Hematopoietic multipotent progenitor cell treated with erythropoietin and hydrocortisone succinate and interleukin-3 and kit ligand, for 15 days (in vitro differentiated cells): ENCODE results near the gene ABHD12.
"Not testable (repeated sequence)": the region's sequence is repeated elsewhere in the genome, so short reads cannot be mapped to it uniquely, and the experiment has no call there.

Source experiments
- DNase-seq: peaks from one replicate; pipeline ENCODE4 v3.0.0-alpha.2; 2015; ENCODE audit warnings: low spot score

ABHD12 gene

GRCh38 chr20:25277051-25277801, 113.4 kb downstream of the ABHD12 start:
- DNase-seq: no peak

DNA sequence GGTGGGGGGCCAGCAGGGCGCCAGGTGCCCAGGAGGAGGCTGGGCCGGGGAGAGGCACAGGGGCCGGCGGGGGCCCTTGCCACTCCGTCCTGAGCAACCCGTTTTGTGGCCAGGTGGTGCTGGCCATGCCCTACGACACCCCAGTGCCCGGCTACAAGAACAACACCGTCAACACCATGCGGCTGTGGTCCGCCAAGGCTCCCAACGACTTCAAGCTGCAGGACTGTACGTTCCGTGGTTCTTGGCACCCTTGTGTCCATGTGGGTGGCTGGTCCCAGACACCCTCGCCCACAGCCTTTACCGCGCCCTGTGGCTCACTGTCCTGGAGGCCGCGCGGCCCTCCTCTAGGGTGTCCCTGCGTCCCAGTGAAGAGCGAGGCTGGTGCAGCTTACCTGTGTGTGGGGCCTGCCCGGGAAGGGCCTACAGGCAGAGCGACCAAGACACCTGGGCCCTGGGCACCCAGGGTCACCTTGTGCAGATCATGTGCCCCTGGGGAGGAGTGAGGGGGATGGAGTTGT, 114.0 kb downstream of the ABHD12 start:
- DNase-seq: no peak

DNA sequence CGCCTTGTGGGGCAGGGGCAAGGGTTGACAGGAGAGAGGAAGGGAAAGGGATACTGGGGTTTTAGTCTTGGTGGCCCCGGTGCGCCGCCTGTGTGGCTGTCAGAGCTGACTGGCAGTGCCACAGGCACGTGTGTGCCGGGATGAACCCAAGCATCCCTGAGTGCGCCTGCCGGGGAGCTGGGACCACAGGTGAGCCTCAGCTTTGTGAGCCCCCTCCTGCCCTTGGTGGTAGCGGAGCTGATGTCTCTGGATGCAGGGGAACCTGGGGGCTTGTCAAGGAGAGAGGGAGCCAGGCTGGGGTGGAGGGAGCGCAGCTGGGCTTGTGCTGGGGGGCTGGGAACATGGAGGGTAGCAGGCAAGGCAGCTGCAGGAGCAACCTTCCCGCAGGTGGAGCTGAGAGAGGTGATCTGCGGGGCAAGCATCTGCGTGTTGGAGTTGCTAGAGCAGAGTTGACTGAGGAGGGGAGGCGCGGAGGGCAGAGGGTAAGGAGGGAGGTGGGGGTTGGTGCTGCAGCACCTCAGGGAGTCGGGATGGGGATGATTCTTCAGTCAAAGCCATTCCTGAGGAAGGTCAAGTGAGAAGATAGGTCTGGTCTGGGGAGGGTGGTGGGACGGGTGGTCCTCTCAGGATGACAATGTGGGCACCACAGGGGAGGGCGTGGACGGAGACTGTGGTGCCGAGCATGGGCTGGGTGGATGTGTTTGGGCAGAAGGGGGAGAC, 114.7 kb downstream of the ABHD12 start:
- DNase-seq: no peak

DNA sequence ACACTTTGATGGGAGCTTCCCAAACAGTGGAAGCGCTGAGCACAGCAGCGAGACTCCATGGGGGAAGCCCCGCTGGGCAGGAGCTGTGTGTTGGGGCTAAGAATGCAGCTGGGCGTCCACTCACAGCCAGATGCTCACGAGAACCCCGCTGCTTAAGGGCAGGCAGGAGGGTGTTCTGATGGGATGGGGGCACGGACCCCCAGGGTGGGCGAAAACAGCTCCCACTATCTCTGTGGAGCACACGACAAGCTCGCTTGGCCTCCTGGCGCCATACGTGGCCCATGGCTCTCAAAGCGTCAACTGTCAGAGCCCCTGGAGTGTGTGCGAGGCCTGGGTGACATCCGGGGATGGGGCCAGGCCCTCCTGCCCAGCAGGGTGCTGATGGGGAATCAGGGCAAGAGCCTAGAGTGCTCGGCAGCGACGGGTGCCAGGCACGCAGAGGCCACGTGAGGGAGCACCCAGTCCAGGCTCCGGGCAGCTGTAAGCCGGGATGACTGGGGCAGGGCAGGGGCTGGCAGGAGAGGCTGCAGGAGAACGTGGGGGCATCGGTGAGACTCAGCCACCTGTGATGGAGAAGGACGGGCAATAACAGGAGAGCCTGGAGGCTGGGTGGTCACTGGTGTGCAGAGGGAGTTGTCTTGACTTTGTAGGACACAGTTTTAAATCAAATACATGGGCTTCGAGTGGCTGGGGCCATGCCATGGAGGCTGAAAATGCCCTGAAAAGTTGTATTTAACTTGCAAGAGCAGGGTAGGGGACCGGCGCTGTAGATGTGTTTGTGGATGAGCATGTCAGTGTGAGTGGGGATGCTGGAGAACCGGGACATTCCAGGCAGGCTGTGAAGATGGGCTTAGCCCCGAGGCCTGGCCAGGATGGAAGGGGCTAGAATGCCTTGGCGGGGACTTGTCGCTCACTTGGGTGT, 115.5 kb downstream of the ABHD12 start:
- DNase-seq: no peak

- no peak for DNase-seq
Observed at GRCh38 chr20:25274481-25274880, 116.2 kb downstream of the ABHD12 start.

DNA sequence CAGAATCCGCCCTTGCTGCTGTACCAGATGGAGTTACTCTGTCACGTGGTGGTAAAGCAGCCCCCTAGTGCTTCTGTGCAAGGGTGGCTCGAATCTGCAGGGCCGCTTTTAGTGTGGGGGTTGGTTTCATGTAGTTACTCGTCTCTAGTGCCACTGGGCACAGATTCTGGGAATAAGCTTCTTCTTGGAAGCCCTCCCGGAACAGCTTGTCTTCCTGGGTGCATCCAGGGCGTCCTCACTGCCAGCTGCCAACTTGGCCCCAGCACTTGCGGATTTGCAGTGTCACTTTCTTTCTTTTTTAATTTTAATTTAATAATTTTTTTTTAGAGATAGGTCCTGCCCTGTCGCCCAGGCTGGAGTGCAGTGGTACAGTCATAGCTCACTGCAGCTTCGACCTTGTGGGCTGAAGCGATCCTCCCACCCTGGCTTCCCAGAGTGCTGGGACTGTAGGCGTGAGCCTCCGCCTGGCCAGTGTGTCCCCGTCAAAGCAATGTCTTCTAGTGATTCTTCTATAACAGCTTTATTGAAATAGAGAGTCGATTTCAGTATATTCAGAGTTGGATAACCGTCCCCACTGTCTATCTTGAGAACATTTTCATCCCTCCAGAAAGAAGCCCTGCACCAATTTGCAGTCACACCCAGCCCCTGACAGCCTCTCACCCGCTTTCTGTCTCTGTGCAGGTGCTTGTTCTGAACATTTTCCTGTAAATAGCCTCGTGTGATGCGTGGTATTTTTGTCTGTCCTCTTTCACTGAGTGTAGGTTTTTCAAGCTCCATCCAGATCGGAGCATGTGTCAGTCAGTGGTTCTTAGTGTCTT, 116.9 kb downstream of the ABHD12 start:
- no peak for DNase-seq

DNA sequence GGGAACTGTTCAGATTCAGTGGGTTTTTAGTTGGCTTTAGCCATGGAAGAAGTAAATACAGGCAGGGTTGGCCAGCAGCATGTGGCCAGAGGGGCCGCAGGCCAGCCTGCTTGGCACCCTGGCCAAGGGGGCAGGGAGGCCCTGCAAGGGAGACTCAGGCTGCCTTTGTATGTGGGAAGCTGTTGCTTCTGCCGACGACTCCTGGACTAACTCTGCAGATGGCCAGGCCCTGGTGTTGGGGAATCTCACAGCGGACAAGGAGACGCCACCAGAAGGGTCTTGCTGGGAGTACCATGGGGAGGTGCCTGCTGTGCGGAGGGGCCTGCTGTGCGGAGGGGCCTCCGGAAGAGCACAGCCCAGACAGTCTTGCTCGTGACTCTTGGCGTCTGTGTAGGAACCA, 117.6 kb downstream of the ABHD12 start:
- no peak for DNase-seq

DNA sequence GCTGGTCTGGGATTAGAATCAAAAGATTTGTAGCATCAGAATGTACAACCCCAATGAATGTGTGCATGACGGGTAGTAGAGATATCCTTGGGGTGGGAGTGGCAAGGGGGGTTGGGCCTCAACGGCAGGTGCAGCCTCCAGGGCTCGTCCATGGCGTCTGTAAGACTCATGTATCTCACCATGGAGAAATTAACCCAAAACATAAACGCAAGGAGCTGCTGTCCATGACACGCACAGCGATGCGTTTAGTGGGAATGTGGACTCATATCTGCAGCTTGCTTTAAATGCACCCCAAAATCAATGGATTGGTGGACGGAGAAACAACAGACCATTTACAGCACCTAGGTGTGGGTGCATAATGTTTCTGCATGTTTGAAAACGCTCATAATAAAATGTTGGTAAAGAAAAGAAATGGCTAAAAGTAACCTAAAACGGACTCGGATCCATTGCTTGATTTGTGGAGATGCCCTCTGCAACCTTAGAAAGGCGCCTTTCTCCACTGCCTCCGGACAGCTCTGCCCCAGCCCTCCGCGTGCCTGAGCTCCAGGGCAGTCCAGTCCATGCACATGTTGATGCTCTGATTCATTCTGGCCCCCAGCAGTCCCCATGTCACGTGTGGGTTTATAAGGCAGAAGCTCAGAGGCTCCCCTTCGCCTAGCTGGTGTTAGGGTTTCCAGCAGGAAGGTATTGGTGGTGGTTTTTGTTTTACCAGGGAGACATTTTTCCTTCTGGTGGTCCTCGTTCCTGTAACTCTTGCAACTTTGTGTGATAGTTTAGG, 118.2 kb downstream of the ABHD12 start:
- no peak for DNase-seq

DNA sequence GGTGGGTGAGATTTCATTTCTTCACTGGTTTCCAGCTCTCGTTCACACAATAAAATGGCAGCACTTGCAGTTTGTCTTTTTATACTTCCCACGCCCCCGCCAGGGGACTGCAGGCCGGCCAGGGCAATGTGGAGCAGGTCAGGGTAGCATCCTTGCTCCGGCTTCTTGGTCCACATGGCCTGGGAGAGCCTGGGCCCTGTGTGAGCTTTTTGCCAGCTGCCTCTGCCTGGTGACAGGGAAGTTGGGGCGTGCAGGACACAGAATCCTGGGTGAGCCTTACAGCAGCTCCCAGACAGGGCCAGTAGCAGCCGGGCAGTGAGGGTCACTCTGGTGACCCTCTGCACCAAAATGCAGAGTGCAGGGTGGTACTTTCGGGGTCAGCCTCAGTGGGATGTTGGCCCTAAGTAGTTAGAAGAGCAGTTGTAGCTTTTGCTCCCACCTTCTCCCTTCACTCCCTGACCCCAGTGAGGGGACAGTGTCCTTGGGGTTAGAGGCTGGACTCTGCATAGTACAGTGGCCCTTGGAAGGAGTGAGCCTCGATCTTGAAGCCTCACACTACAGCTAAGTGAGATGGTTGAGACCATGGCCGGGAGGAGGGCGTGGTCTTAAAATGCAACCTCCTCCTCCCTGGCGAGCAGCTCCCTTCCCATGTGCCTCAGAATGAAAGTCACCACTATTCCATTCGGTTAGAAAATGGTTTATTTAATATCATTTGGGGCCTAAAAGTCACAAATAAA, 119.0 kb downstream of the ABHD12 start:
- DNase-seq: no peak

GRCh38 chr20:25270829-25271251, 119.8 kb downstream of the ABHD12 start:
- DNase-seq: no peak

- no peak for DNase-seq
Observed at GRCh38 chr20:25269833-25270170, 120.8 kb downstream of the ABHD12 start.

DNA sequence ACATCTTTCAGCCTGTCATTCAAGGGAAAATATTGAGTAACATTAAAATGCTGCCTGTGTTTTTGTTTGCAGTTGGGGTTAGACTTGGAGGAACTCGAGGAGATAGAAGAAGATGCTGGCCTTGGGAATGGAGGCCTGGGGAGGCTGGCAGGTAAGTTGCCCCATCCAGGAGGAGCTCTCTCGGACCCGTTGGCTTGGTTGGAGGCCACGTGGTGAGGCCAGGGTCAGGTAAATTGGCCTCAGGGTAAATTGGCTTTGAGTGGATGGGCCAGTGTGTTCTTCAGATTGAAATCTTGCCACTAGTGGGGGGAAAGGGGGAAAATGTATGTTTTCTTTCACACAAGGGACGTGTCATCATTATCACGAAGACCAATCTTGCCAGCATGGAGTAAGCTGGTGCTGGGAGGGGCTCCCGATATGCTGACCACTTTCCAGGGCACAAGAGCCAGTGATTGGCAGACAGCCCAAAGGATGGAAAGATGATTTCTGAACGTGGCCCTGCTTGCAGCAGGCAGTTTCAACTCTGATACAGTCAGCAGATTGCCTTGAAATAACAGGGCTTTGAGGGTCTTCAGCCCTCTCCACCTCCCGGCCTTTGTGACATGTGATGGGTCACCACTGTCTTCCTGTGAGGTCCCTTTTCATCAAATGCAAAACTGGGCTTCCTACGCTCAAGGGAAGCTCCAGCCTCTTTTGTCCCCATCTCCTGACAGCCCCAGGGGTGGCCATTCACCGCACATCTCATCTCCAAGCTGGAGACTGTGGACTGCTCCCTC, 121.4 kb downstream of the ABHD12 start:
- DNase-seq: no peak

DNA sequence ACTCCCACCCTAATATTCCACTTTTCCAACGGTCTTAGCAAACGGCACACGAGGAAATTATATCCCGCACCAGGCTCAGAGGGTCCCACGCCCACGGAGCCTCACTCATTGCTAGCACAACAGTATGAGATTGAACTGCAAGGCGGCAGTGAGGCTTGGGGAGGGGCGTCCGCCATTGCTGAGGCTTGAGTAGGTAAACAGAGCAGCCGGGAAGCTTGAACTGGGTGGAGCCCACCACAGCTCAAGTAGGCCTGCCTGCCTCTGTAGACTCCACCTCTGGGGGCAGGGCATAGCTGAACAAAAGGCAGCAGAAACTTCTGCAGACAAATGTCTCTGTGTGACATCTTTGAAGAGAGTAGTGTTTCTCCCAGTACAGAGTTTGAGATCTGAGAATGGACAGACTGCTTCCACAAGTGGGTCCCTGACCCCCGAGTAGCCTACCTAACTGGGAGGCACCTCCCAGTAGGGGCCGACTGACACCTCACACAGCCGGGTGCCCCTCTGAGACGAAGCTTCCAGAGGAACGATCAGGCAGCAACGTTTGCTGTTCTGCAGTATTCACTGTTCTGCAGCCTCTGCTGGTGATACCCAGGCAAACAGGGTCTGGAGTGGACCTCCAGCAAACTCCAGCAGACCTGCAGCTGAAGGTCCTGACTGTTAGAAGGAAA, 129.7 kb downstream of the ABHD12 start:
- not testable (repeated sequence) for DNase-seq

DNA sequence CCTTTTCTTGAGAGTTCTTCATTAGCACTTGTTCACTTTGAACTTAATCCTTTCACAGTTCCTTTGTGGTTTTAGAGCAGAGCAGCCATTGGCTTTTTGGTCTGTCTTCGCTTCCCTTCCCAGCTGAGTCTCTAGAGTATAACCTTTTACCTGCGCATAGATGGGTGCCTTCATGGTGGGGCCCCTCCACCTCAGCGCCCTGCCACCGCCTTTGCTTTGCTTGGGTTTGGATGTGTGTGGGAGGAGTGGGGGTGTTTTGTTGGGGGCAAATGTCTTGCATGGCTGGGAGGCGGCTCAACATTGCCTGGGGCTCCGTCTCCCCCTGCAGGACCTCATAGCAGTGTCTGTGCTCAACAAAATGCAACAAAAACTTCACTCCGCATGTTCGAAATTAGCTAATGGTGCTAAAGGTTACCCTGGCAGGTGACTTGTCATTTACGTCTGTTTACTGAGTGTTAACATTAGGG, 130.8 kb downstream of the ABHD12 start:
- DNase-seq: no peak

DNA sequence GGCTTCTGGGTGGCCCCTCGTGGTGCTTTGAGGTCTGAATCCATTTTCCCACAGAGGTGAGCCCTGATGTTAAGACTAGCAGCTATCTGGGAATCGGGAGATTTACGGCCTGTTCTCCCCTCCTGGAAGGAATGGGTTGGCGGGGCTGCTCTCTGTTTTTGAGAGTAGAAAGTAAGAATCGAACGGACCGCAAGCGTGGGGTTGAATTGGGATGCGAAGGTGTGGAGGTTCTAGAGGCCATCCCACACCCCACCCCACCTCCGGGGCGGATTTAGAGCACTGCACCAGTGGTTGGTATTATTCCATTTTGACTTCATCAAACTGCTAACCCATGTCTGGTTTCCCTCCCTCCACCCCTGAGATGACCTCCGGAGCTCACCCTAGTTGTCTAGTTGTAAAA, 131.3 kb downstream of the ABHD12 start:
- no peak for DNase-seq

- no peak for DNase-seq
Observed at GRCh38 chr20:25258828-25259227, 131.8 kb downstream of the ABHD12 start.

DNA sequence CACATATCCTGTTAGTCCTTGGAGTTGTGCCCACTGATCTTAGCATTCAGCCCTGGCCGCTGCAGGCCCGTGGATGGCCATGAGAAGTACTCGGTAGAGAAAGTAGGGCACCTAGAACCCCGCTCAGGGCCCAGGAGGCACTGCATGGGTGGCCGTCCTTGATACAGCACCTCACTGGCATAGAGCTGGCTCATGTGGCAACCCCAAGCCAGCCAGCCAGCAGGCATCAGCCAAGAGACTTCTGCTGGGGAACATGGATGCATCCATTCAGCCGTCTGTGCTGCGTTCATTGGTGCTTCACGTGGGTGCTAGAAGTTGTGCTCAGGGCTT, 132.2 kb downstream of the ABHD12 start:
- no peak for DNase-seq

DNA sequence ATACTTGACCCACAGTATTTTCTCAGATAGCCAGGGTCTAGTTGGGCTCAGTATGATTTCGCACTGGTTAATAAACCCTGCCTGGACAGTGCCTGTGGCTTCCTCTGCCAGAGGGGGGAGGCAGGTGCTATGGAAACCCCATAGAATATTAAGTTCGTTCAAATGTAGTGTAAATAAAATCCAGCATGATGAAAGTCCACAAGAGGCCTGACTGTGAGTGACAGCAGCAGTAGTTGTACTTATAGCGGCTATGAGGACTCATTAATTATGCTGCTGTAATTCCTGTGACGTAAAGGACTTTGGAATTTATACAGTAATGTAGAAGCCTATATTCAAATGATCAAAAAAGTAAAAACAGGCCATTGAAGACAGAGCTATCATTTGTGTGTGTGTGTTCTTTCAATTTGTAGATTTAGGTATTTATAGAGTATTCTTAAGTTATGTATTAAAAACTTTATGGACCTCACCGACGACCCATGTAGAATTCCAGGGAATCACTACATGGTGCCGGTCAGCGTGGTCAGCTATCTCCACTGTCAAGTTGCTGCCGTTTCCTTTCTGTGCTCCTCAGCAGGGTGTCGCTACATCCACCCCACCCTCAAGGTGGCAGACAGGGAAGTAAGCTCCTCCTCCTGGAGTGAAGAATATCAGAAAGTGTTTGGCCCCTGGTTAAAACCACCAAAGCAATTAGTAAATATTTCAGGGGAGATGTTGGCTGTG, 132.7 kb downstream of the ABHD12 start:
- no peak for DNase-seq
